Peyer's patch (tissue), 4 donors: ENCODE measurements around the gene ASB3. TPM values are rescaled to one million over a fixed set of nuclear protein-coding genes. Genes with fewer than 3 reads are reported as not detected.

Source experiments
- DNase-seq, 3 donors: peaks; one replicate each; pipeline ENCODE4 v3.0.0-alpha.2; 2017 to 2019
- H3K27ac ChIP-seq, 4 donors: fragments of 200-600 bp; sonication (generic); one replicate each; pipeline ENCODE4 v1.5.1; 2016 to 2019
- H3K27me3 ChIP-seq, 2 donors: fragments of 200-600 bp; sonication (generic); one replicate each; pipeline ENCODE4 v1.5.1; 2019
- H3K36me3 ChIP-seq, 3 donors: fragments of 200-600 bp; sonication (generic); one replicate each; pipeline ENCODE4 v1.5.1; 2016 to 2019
- H3K4me1 ChIP-seq, 4 donors: fragments of 200-600 bp; sonication (generic); one replicate each; pipeline ENCODE4 v1.5.1; 2016 to 2019
- H3K4me3 ChIP-seq, 4 donors: fragments of 200-600 bp; sonication (generic); 1 replicate in 3 of 4; 2 replicates in 1 of 4; pipeline ENCODE4 v1.5.1; 2016 to 2019; ENCODE audit warnings: mild to moderate bottlenecking in 1 of 4
- H3K9me3 ChIP-seq, 4 donors: fragments of 200-600 bp; sonication (generic); one replicate each; pipeline ENCODE4 v1.5.1; 2016 to 2019; ENCODE audit warnings: mild to moderate bottlenecking in 1 of 4
- CTCF ChIP-seq, 6 experiments: fragments of 450-650 bp in 4 of 6; fragments of 200-600 bp in 2 of 6; sonication (generic) in 1 of 6; IDR thresholded peaks; one replicate each; pipeline ENCODE4 v1.5.1; 2017 to 2019; ENCODE audit warnings: antibody characterized with exemption in 6 of 6, mild to moderate bottlenecking in 3 of 6, moderate library complexity in 1 of 6
- POLR2A ChIP-seq, 2 donors: fragments of 450-650 bp; IDR thresholded peaks; one replicate each; pipeline ENCODE4 v1.5.1; 2017; ENCODE audit warnings: antibody characterized with exemption in 2 of 2, mild to moderate bottlenecking in 2 of 2, moderate library complexity in 2 of 2
- total RNA-seq, 4 donors: library from RNA; depleted of rRNA; stranded (reverse); fragments of >200 nt; gene quantifications; one replicate each; pipeline ENCODE4 v1.1.0, GENCODE V29; 2016

Gene ASB3
- total RNA-seq, 4 donors from 2014 or later: 11.7 to 30.5 (median 18.3) TPM

- H3K36me3 ChIP-seq: no peaks in the 10 kb centered on the region
- DNase-seq: no peak
- no peak overlapping the region for H3K27ac ChIP-seq
- no peak overlapping the region for H3K4me3 ChIP-seq
- TF ChIP-seq POLR2A (IDR thresholded peaks at IDR 0.05): no peak
- no peak for TF ChIP-seq CTCF (IDR thresholded peaks at IDR 0.05)
- H3K27me3 ChIP-seq: no peaks in the 10 kb centered on the region
- no peaks in the 10 kb centered on the region for H3K4me1 ChIP-seq
- H3K9me3 ChIP-seq: no peaks in the 10 kb centered on the region
These were observed 132.4 kb downstream of the ASB3 start for GRCh38 chr2:53654396-53654795.

GRCh38 chr2:53652131-53652530, 134.6 kb downstream of the ASB3 start:
- no peak overlapping the region for H3K4me3 ChIP-seq
- H3K36me3 ChIP-seq: no peaks in the 10 kb centered on the region
- DNase-seq: no peak
- no peaks in the 10 kb centered on the region for H3K9me3 ChIP-seq
- TF ChIP-seq CTCF (IDR thresholded peaks at IDR 0.05) (no peak), POLR2A (IDR thresholded peaks at IDR 0.05) (no peak)
- H3K27me3 ChIP-seq: no peaks in the 10 kb centered on the region
- no peak overlapping the region for H3K27ac ChIP-seq
- H3K4me1 ChIP-seq: no peaks in the 10 kb centered on the region

- Histone ChIP-seq H3K4me1 (no peaks in the 10 kb centered on the region), H3K27me3 (no peaks in the 10 kb centered on the region), H3K9me3 (no peaks in the 10 kb centered on the region), H3K27ac (no peak overlapping the region), H3K4me3 (no peak overlapping the region), H3K36me3 (no peaks in the 10 kb centered on the region)
- DNase-seq: no peak
- no peak for TF ChIP-seq CTCF (IDR thresholded peaks at IDR 0.05)
- no peak for TF ChIP-seq POLR2A (IDR thresholded peaks at IDR 0.05)
These were observed 140.0 kb downstream of the ASB3 start for GRCh38 chr2:53646788-53647187.

- no peak overlapping the region for H3K4me3 ChIP-seq
- H3K9me3 ChIP-seq: no peaks in the 10 kb centered on the region
- TF ChIP-seq POLR2A (IDR thresholded peaks at IDR 0.05) (no peak), CTCF (IDR thresholded peaks at IDR 0.05) (no peak)
- no peaks in the 10 kb centered on the region for H3K27me3 ChIP-seq
- no peaks in the 10 kb centered on the region for H3K4me1 ChIP-seq
- DNase-seq: no peak
- no peak overlapping the region for H3K27ac ChIP-seq
- H3K36me3 ChIP-seq: no peaks in the 10 kb centered on the region
These were observed 145.5 kb downstream of the ASB3 start for GRCh38 chr2:53641290-53641689.

- no peak for TF ChIP-seq POLR2A (IDR thresholded peaks at IDR 0.05)
- no peak for TF ChIP-seq CTCF (IDR thresholded peaks at IDR 0.05)
- DNase-seq: no peak
- no peaks in the 10 kb centered on the region for H3K27me3 ChIP-seq
- H3K4me1 ChIP-seq: no peaks in the 10 kb centered on the region
- H3K4me3 ChIP-seq: no peak overlapping the region
- no peak overlapping the region for H3K27ac ChIP-seq
- no peaks in the 10 kb centered on the region for H3K9me3 ChIP-seq
- no peaks in the 10 kb centered on the region for H3K36me3 ChIP-seq
These were observed 146.3 kb downstream of the ASB3 start for GRCh38 chr2:53640466-53640865.

DNA sequence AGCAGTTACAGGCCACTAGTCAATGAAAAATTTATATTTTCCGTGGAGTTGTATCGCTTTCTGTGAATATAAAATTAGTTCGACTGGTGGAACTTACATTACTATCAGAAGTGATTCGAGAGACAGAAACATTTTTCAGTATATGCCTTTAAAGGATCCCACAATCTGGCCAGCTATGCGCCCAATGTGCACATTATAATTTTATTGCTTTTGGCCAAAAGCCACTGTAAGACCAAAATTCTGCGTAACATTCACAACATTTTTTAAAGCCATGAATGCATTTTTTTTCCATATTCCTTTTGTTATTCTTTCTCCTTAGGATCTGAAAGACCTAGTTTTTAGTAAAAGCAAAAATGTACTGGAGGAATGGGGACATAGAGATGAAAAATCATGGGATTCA, 150.2 kb downstream of the ASB3 start:
- Histone ChIP-seq H3K27ac (no peak overlapping the region), H3K9me3 (no peaks in the 10 kb centered on the region), H3K36me3 (no peaks in the 10 kb centered on the region), H3K4me1 (no peaks in the 10 kb centered on the region), H3K27me3 (no peaks in the 10 kb centered on the region), H3K4me3 (no peak overlapping the region)
- DNase-seq: no peak
- TF ChIP-seq CTCF (IDR thresholded peaks at IDR 0.05) (no peak), POLR2A (IDR thresholded peaks at IDR 0.05) (no peak)
